Suprapubic skin (tissue), 3 donors: ENCODE results near the gene RPL19.

Source experiments
- CTCF ChIP-seq, 2 donors: fragments of 200-600 bp in 1 of 2; fragments of 450-650 bp in 1 of 2; sonication (generic) in 1 of 2; IDR thresholded peaks; one replicate each; pipeline ENCODE4 v1.5.1; 2016 to 2019; ENCODE audit warnings: antibody characterized with exemption in 2 of 2, mild to moderate bottlenecking in 1 of 2, moderate library complexity in 1 of 2
- EP300 ChIP-seq: sonication (generic); formaldehyde crosslinking; IDR thresholded peaks from one replicate; pipeline ENCODE4 v1.6.1; 2017; ENCODE audit warnings: antibody characterized with exemption

DNA sequence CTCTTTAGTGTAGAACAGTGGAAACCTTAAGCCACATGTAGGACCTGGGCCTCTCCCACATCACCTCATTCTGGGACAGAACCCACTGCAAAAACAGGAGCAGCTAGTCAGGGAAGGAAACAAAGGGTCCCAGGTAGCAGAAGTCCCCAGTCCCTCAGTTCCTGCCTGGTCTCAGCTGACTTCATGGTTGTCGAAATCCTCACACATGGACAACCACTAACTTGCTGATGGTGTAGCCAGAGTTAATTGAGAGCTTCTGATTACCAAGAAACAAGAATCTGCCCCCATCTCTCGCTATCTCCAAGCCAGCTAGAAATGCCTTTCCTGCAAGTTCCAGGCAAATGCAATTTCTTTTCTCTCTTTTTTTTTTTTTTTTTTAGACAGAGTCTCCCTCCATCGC, 30.6 kb upstream of the RPL19 start:
- no peak for TF ChIP-seq CTCF (IDR thresholded peaks at IDR 0.05)
- TF ChIP-seq EP300 = no peak
